ENCODE results near the gene NLRP10.
"Not testable (repeated sequence)": the region's sequence is repeated elsewhere in the genome, so short reads cannot be mapped to it uniquely, and the experiment has no call there.

The NLRP10 gene, protein sequence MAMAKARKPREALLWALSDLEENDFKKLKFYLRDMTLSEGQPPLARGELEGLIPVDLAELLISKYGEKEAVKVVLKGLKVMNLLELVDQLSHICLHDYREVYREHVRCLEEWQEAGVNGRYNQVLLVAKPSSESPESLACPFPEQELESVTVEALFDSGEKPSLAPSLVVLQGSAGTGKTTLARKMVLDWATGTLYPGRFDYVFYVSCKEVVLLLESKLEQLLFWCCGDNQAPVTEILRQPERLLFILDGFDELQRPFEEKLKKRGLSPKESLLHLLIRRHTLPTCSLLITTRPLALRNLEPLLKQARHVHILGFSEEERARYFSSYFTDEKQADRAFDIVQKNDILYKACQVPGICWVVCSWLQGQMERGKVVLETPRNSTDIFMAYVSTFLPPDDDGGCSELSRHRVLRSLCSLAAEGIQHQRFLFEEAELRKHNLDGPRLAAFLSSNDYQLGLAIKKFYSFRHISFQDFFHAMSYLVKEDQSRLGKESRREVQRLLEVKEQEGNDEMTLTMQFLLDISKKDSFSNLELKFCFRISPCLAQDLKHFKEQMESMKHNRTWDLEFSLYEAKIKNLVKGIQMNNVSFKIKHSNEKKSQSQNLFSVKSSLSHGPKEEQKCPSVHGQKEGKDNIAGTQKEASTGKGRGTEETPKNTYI

GRCh38 chr11:7965386-7965785 is at the start of gene NLRP10:
Gene NLRP10 (minus strand): TSS chr11:7965447. CDS start chr11:7963495, 1,952 bp downstream.
- DNase-seq (ENCODE audit: low read depth, low spot score), result no peak

- no peak for DNase-seq (ENCODE audit: low read depth, low spot score)
These were observed 48.6 kb upstream of the NLRP10 start for GRCh38 chr11:8013833-8014232.

DNA sequence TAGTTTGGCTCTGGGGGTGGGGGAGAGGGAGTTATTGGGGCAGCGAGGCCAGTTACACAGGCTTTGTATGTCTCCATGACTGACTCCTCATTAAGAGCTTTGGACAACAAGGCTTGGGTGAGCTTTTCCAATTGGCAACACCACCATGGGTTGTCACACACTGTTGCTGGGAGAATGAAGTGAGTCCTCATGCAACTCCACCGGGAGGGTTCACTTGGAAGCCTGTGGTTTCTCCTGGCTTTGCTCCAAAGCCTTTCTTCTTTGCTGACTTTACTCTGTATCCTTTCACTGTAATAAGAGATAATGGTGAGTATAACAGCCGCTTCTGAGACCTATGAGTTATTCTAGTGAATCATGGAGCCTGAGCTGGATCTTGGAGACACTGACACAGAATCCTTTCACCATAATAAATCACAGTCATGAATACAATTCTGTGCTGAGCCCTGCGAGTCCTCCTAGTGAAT is 46.8 kb upstream of the NLRP10 start:
- DNase-seq (ENCODE audit: low read depth, low spot score), result no peak

DNA sequence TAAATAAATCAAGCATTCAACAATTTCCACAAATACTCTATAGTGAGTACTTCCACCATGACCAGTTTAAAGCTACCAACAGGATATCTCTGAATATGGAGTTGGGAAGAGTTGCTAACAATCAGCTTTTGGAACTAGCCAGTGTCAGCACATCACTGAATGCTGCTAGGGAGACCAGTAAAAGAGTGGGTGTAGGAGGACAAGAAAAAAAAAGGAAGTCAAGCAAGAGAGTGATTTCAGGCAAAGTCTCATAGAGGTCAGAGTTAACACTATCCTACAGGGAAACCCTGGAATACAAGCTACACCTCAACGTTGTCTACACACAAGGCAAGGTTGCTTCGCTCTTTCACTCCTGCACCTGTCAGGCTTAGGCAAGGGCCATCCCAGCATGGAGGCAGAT is 46.1 kb upstream of the NLRP10 start:
- DNase-seq (ENCODE audit: low read depth, low spot score), result no peak

DNA sequence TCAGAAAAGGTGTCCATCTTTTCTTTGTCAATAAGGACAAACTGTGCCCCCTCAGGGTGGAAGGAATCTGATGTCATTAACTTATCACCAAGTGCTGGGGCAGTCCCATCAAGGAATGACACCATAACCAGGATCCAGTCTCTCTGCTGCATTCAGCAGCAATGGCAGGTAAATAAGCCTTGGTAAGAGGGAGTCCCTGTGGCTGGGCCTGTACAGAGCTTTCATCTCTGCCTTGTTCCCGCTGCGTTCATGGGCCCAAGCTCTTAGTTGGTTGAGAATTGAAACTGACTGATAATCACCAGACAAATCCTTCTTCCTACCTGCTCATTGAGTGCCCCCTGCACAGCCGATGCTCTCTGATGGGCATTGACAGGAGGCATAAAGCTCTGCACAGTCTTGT is 44.6 kb upstream of the NLRP10 start:
- DNase-seq (ENCODE audit: low read depth, low spot score), result no peak

DNA sequence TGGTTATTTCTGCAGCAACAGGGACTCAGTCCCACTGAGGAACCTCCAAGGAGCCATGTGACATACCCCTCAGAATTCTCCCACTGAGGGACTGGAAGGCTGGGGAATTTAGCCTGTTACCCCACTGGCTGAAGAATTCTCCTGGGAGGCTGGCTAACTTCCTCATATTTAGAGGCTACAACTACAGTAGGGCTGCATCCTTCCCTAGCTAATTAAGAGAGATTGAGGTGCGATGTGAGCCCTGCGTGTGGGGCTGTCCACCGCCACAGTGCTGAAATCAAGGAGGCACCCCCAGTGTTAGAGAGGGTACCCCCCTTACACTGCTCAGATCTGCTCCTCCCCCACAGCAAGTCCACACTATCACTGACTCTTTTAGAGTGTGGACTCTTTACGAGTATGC is 43.0 kb upstream of the NLRP10 start:
- no peak for DNase-seq (ENCODE audit: low read depth, low spot score)

- DNase-seq (ENCODE audit: low read depth, low spot score), result peak; percentile 31
These were observed 41.2 kb upstream of the NLRP10 start for GRCh38 chr11:8006349-8006977.

DNA sequence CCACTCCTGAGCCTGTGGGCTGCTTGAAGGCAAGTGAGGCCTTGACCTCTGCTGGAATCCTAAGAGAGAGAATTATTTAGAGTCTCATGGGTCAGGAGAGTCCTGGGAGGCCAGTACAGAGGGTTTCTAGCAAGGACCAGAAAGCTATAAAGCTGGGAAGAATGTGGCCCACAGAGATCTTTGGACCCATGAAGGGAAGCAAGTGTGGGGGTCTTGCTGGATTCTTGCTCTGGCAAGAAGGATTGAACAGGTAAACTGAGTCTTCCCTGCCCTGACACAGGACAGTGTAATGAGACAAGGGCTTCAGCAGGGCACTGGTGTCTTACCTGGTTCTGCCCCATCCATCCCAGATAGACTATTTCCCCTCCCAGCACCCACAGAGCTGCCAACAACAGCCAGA is 40.3 kb upstream of the NLRP10 start:
- no peak for DNase-seq (ENCODE audit: low read depth, low spot score)

- no peak for DNase-seq (ENCODE audit: low read depth, low spot score)
These were observed 38.8 kb upstream of the NLRP10 start for GRCh38 chr11:8004008-8004407.

DNA sequence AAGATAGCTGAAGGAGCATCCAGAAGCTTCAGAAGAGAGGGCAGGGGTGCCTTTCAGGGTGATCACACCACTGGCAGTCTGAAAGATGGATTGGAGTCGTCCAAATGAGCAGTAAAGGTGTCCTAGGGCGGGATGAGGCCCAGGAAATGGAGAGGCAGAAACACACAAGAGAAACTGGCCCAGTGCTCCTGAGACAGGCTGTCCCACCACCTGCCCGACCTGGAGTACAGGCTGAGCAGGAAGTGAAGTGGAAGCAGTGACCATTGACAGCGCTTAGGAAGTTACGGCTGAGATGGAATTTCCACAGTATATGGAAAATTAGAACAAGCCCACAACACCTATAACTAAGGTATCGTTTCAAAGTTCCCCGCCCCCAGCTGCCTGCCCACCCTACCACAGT is 37.9 kb upstream of the NLRP10 start:
- no peak for DNase-seq (ENCODE audit: low read depth, low spot score)

- DNase-seq (ENCODE audit: low read depth, low spot score), result no peak
These were observed 37.4 kb upstream of the NLRP10 start for GRCh38 chr11:8002676-8003075.

DNA sequence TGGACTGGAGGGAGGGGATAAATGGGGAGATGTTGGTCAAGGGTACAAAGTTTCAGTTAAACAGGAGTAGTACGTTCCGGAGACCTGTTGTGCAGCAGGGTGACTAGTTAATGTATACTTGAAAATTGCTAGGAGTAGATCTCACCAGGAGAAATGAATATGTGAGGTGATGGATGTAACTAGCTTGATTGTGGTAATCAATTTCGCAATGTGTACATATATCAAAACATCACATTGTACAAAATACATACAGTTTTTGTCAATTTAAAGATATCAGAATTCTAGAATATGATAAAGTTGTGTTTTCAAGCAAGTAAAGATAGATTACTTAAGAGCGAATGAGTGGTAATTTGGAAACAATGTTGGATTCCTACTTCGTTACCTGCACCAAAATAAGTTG is 35.1 kb upstream of the NLRP10 start:
- no peak for DNase-seq (ENCODE audit: low read depth, low spot score)

- DNase-seq (ENCODE audit: low read depth, low spot score), result no peak
These were observed 34.5 kb upstream of the NLRP10 start for GRCh38 chr11:7999795-8000194.

DNA sequence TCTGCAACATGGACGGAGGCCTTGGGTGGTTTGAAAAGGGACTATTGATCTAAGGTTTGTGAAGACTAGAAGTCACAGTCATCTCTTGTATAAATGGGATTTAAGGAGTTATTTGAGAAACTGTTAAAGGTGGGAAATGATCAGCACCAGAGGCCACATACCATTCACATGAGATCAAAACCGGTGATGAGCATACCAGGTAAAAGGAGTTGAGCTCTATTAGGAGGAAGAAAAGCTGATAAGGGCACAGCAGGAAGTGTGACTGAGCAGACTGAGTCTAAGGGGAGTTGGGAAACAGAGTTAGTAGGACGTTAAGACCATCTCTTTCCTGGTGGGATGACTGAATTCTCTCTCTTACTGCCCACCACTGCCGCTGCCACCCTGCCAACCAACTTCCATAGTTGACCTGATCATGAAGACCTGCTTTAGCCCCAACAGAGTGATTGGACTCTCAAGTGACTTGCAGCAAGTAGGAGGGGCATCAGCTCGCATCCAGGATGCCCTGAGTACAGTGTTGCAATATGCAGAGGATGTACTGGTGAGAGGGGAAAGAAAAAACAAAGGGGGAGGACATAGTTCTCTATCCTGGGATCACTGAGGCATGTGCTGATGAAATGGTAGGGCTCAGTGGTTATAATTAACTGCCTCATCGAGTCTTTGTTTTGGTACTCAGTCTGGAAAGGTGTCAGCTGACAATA is 29.5 kb upstream of the NLRP10 start:
- DNase-seq (ENCODE audit: low read depth, low spot score), result no peak

DNA sequence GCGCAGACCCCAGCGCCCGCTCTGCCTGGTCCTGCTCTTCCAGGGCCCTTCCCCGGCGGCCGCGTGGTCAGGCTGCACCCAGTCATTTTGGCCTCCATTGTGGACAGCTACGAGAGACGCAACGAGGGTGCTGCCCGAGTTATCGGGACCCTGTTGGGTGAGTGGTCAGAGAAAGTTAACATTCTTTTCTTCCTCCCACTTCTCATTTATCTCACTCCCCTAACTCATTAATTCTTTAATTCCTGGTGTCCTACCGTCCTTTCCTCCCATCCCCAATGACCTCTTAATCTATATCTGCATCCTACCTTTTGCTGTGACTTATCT is 22.3 kb upstream of the NLRP10 start:
- not testable (repeated sequence) for DNase-seq (ENCODE audit: low read depth, low spot score)

GRCh38 chr11:7986768-7987559 is 21.7 kb upstream of the NLRP10 start, which contains the start of gene EIF3F:
Gene EIF3F (plus strand): TSS chr11:7987337. CDS start chr11:7987353, 16 bp downstream.
- peak; percentile 98 for DNase-seq (ENCODE audit: low read depth, low spot score)

- DNase-seq (ENCODE audit: low read depth, low spot score), result no peak
These were observed 18.8 kb upstream of the NLRP10 start for GRCh38 chr11:7983832-7984590.

GRCh38 chr11:7982582-7983119 is 17.4 kb upstream of the NLRP10 start:
- no peak for DNase-seq (ENCODE audit: low read depth, low spot score)

- DNase-seq (ENCODE audit: low read depth, low spot score), result no peak
These were observed 16.4 kb upstream of the NLRP10 start for GRCh38 chr11:7981619-7982157.
